HG02759 (cell line): Measurements from ENCODE around the gene GPRASP2.
A peak's percentile ranks its signal among the peaks of the same experiment; 100 is the strongest.
"Not testable (repeated sequence)": the region's sequence is repeated elsewhere in the genome, so short reads cannot be mapped to it uniquely, and the experiment has no call there.

ENCODE experiments used
- ATAC-seq: cut with Tn5 transposase; IDR thresholded peaks from one replicate; pipeline ENCODE4 v1.9.1; 2021; ENCODE audit warnings: mild to moderate bottlenecking, moderate library complexity; ENCODE audit not compliant: unreplicated experiment

The GPRASP2 gene

GRCh38 chrX:102712216-102712966 is at the start of gene GPRASP2:
Gene GPRASP2, plus strand, starts transcription at chrX:102712448. Its CDS starts 2,422 bp downstream, at chrX:102714870.
- ATAC-seq, result peak; percentile 58

- not testable (repeated sequence) for ATAC-seq
Observed at GRCh38 chrX:102663820-102664219, 48.4 kb upstream of the GPRASP2 start.

GRCh38 chrX:102667034-102667433 is 45.2 kb upstream of the GPRASP2 start:
- ATAC-seq, result not testable (repeated sequence)

GRCh38 chrX:102669526-102669925 is 42.7 kb upstream of the GPRASP2 start:
- no peak for ATAC-seq

- no peak for ATAC-seq
Observed at GRCh38 chrX:102672856-102673255, 39.4 kb upstream of the GPRASP2 start.

GRCh38 chrX:102677479-102677878 is 34.8 kb upstream of the GPRASP2 start:
- not testable (repeated sequence) for ATAC-seq

- no peak for ATAC-seq
Observed at GRCh38 chrX:102684772-102685520, 27.3 kb upstream of the GPRASP2 start.

GRCh38 chrX:102694749-102695148 is 17.5 kb upstream of the GPRASP2 start:
- ATAC-seq, result no peak

- no peak for ATAC-seq
Observed at GRCh38 chrX:102696306-102696705, 15.9 kb upstream of the GPRASP2 start.

GRCh38 chrX:102697494-102697893 is 14.8 kb upstream of the GPRASP2 start:
- ATAC-seq, result no peak

GRCh38 chrX:102708900-102709299 is 3.3 kb upstream of the GPRASP2 start:
- no peak for ATAC-seq

GRCh38 chrX:102711872-102712215 is 404 bp upstream of the GPRASP2 start:
- no peak for ATAC-seq

GRCh38 chrX:102712981-102713625 is 855 bp downstream of the GPRASP2 start:
- ATAC-seq, result peak; percentile 46

- no peak for ATAC-seq
Observed at GRCh38 chrX:102714994-102715393, 2.7 kb downstream of the GPRASP2 start.

- ATAC-seq, result no peak
Observed at GRCh38 chrX:102715967-102716366, 3.7 kb downstream of the GPRASP2 start.

- peak; percentile 99 for ATAC-seq
Observed at GRCh38 chrX:102720237-102721168, 8.3 kb downstream of the GPRASP2 start, which contains the start of gene GPRASP3. Gene GPRASP3, plus strand, starts transcription at chrX:102720743. Its CDS starts 28,253 bp downstream, at chrX:102748996.

GRCh38 chrX:102721169-102721506 is 8.9 kb downstream of the GPRASP2 start:
- ATAC-seq, result not testable (repeated sequence)

- ATAC-seq, result no peak
Observed at GRCh38 chrX:102723456-102723855, 11.2 kb downstream of the GPRASP2 start.

GRCh38 chrX:102727761-102728160 is 15.5 kb downstream of the GPRASP2 start:
- no peak for ATAC-seq

GRCh38 chrX:102728646-102729045 is 16.4 kb downstream of the GPRASP2 start:
- ATAC-seq, result no peak

- ATAC-seq, result no peak
Observed at GRCh38 chrX:102739657-102740056, 27.4 kb downstream of the GPRASP2 start.
